Lung (tissue), 12 donors: ENCODE results near the gene CLSTN2. TPM values are rescaled to one million over a fixed set of nuclear protein-coding genes. Genes with fewer than 3 reads are reported as not detected.

Source experiments
- ATAC-seq: fragments of 200-7000 bp; cut with Tn5 transposase; one replicate; pipeline ENCODE4 v1.9.1; 2020; ENCODE audit warnings: moderate number of reproducible peaks; ENCODE audit not compliant: insufficient read depth, low FRiP score
- DNase-seq, 3 donors: peaks; one replicate each; pipeline ENCODE4 v3.0.0-alpha.2; 2013 to 2017
- H3K27ac ChIP-seq, 2 donors: one replicate each; pipeline ENCODE4 v1.5.1; 2013; ENCODE audit warnings: mild to moderate bottlenecking in 2 of 2, moderate library complexity in 2 of 2, control low read depth in 1 of 2, inconsistent platforms in 1 of 2, low read depth in 1 of 2, low read length in 1 of 2
- H3K27me3 ChIP-seq, 3 donors: one replicate each; pipeline ENCODE4 v1.5.1; 2013; ENCODE audit warnings: low read length in 2 of 3; ENCODE audit not compliant: control insufficient read depth in 3 of 3, insufficient read depth in 3 of 3
- H3K36me3 ChIP-seq, 4 donors: one replicate each; pipeline ENCODE4 v1.5.1; 2013; ENCODE audit warnings: low read length in 4 of 4, mild to moderate bottlenecking in 1 of 4, moderate library complexity in 1 of 4; ENCODE audit not compliant: control insufficient read depth in 4 of 4, insufficient read depth in 4 of 4
- H3K4me1 ChIP-seq, 5 donors: one replicate each; pipeline ENCODE4 v1.5.1; 2013; ENCODE audit warnings: low read length in 5 of 5, mild to moderate bottlenecking in 2 of 5, moderate library complexity in 1 of 5; ENCODE audit not compliant: control insufficient read depth in 5 of 5, insufficient read depth in 5 of 5
- H3K4me3 ChIP-seq: one replicate; pipeline ENCODE4 v1.5.1; 2013; ENCODE audit warnings: mild to moderate bottlenecking, control low read depth, moderate library complexity
- H3K9ac ChIP-seq, 2 donors: one replicate each; pipeline ENCODE4 v1.5.1; 2013; ENCODE audit warnings: low read length in 2 of 2, control low read depth in 1 of 2; ENCODE audit not compliant: insufficient read depth in 1 of 2
- H3K9me3 ChIP-seq, 4 donors: one replicate each; pipeline ENCODE4 v1.5.1; 2013; ENCODE audit warnings: low read length in 3 of 4, mild to moderate bottlenecking in 1 of 4, moderate library complexity in 1 of 4; ENCODE audit not compliant: control insufficient read depth in 4 of 4, insufficient read depth in 3 of 4
- WGBS, 2 donors: extraction: QIAGEN DNeasy Blood & Tissue Kit; methylation state at CpG; one replicate each; pipeline ENCODE4 v1.1.7; 2013; 5-methylcytosine and 5-hydroxymethylcytosine counted together
- polyA plus RNA-seq, 2 donors: library from polyadenylated mRNA; stranded (reverse); fragments of 200-250 nt; gene quantifications; one replicate each; pipeline ENCODE4 v1.2.1, GENCODE V29; 2013
- total RNA-seq, 2 donors: library from RNA; depleted of rRNA in 1 of 2; stranded (reverse); fragments of >200 nt in 1 of 2; gene quantifications; one replicate each; pipeline ENCODE4 v1.2.1, GENCODE V29; 2014 to 2021
- TF ChIP-seq, protein P1 (sequence below): IDR thresholded peaks from 2 replicates; pipeline ENCODE4 v1.5.1; 2012; ENCODE audit warnings: mild to moderate bottlenecking; ENCODE audit errors: control extremely low read depth, extremely low read depth
- donor health status: control.
- donor health status: control.
- donor health status: Bipolar disorder and iron deficiency.
- donor health status: healthy.
- donor health status: DM: yes; HTN: yes; CAD: no.

CLSTN2 gene
- total and polyA plus RNA-seq, 4 donors, result 0.07 to 2.4 (median 1.3) TPM

DNA sequence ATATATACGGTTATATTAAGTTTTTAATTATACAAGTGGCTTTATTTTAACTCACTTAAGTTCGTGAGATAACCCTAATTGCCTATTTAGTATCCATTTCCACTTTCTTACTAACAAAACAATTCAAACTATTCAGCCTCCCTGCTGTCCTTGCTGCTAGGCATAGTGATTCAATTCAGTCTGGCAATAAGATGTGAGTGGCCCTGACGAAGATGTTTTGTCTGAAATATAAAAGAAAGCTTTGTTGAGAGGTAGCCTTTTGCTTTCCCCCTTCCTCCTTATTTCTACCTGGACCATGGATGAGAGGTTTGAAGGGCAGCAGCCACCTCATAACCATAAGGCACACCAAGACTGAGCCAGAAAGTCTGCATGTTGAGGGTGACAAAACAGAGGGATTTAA lies 653.6 kb downstream of the CLSTN2 start:
- 58 to 64% methylated on average over 3 of the region's 3 CpGs for WGBS, 2 donors
- Histone ChIP-seq H3K27ac (no peak overlapping the region), H3K27me3 (peaks cover 0 to 4% (median 0%) of the 10 kb centered on the region in 3 donors), H3K4me1 (peaks cover 0 to 3% (median 0%) of the 10 kb centered on the region in 5 donors), H3K9me3 (no peaks in the 10 kb centered on the region), H3K4me3 (no peak overlapping the region), H3K36me3 (no peaks in the 10 kb centered on the region), H3K9ac (no peak overlapping the region)
- DNase-seq (no peak), ATAC-seq (no peak)
- TF ChIP-seq, protein P1, sequence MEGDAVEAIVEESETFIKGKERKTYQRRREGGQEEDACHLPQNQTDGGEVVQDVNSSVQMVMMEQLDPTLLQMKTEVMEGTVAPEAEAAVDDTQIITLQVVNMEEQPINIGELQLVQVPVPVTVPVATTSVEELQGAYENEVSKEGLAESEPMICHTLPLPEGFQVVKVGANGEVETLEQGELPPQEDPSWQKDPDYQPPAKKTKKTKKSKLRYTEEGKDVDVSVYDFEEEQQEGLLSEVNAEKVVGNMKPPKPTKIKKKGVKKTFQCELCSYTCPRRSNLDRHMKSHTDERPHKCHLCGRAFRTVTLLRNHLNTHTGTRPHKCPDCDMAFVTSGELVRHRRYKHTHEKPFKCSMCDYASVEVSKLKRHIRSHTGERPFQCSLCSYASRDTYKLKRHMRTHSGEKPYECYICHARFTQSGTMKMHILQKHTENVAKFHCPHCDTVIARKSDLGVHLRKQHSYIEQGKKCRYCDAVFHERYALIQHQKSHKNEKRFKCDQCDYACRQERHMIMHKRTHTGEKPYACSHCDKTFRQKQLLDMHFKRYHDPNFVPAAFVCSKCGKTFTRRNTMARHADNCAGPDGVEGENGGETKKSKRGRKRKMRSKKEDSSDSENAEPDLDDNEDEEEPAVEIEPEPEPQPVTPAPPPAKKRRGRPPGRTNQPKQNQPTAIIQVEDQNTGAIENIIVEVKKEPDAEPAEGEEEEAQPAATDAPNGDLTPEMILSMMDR, result no peak

DNA sequence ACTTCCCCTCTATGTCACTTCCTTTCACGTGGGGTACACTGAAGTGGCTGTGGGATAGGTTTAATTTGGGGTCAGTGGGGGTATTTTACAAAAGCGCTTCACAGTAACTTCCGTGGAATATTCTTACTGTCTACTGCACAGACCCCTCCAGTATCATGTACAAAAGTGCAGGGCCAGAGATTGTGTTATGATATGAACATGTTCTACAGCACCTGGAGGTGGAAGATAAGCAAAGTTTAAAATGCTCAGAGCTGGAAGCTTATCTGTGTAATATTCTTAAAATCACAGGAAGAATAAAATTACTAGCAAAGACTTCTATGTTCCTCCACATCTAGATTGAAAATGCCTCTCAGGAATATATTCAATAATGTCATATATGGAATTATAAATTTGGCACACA lies 658.8 kb downstream of the CLSTN2 start:
- Histone ChIP-seq H3K4me1 (peaks cover 0 to 9% (median 0%) of the 10 kb centered on the region in 5 donors), H3K9me3 (no peaks in the 10 kb centered on the region), H3K27me3 (peaks cover 0 to 4% (median 0%) of the 10 kb centered on the region in 3 donors), H3K9ac (no peak overlapping the region), H3K27ac (no peak overlapping the region), H3K4me3 (no peak overlapping the region), H3K36me3 (no peaks in the 10 kb centered on the region)
- ATAC-seq (no peak), DNase-seq (no peak)
- 69 to 79% methylated on average over 3 of the region's 3 CpGs for WGBS, 2 donors
- TF ChIP-seq, protein P1, result no peak

DNA sequence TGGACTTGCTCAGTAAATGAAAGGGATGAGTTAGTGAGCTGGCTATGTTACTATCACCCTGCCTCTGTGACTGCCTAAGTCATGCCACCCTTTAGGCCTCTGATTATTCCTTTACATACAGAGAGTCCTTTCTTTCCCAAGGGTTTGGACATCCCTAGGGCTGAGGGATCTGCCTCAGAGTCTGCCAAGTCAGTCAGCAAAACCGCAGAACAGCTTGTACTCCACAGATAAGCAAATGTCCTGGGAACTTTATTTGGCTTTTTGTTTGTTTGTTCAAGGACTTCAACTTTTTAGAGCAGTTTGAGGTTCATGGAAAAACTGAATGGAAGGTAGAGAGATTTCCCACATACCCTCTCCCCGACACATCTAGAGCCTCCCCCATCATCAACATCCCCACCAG lies 660.3 kb downstream of the CLSTN2 start:
- Histone ChIP-seq H3K4me3 (no peak overlapping the region), H3K27me3 (peaks cover 0 to 4% (median 0%) of the 10 kb centered on the region in 3 donors), H3K36me3 (no peaks in the 10 kb centered on the region), H3K27ac (peak overlapping the region in 1 of 2 donors; percentile 82), H3K9me3 (no peaks in the 10 kb centered on the region), H3K4me1 (peaks cover 0 to 9% (median 0%) of the 10 kb centered on the region in 5 donors), H3K9ac (no peak overlapping the region)
- DNase-seq, result no peak
- TF ChIP-seq, protein P1, result no peak
- no peak for ATAC-seq
- 66 to 75% methylated on average over 2 of the region's 2 CpGs for WGBS, 2 donors

DNA sequence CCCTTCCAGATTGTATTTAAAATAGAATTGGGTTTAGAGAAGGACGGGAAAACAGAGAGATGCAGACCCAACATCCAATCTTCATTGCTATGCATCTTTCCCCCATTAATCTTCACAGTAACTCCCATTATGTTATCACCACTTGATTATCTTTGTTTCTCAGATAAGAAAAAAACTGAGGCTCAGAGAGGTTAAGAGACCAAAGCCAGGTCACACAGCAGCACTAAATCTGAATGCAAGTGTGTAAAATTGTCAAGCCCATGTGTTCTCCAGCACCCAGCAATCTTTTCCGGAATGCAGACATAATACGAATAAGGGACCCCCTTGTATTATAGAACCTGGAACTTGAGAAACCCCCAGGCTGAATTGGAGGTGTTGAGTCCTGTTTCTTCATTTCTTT lies 662.4 kb downstream of the CLSTN2 start:
- peak overlapping the region in 1 of 2 donors; percentile 74 for H3K27ac ChIP-seq
- ATAC-seq (no peak), DNase-seq (no peak)
- H3K9me3 ChIP-seq, result no peaks in the 10 kb centered on the region
- no peaks in the 10 kb centered on the region for H3K36me3 ChIP-seq
- no peak overlapping the region for H3K9ac ChIP-seq
- H3K4me1 ChIP-seq, result peaks cover 0 to 9% (median 0%) of the 10 kb centered on the region in 5 donors
- peaks cover 0 to 4% (median 0%) of the 10 kb centered on the region in 3 donors for H3K27me3 ChIP-seq
- TF ChIP-seq, protein P1, result no peak
- WGBS, 2 donors, result 85 to 94% methylated on average over 3 of the region's 3 CpGs
- no peak overlapping the region for H3K4me3 ChIP-seq
